H54 (cell line): ENCODE measurements around the gene SPRYD3.
"Not testable (repeated sequence)": the region's sequence is repeated elsewhere in the genome, so short reads cannot be mapped to it uniquely, and the experiment has no call there.

Experiments used
- DNase-seq: peaks from one replicate; pipeline ENCODE4 v3.0.0; 2011; ENCODE audit warnings: low spot score, mixed read lengths; ENCODE audit not compliant: insufficient read length
- FAIRE-seq: peaks from 3 replicates; lab custom pipeline; 2011; peaks lifted over from hg19 to GRCh38; lab: Jason Lieb, UNC
- POLR2A ChIP-seq: IDR thresholded peaks from 2 replicates; pipeline ENCODE4 v1.6.1; 2011; ENCODE audit warnings: low read depth, mild to moderate bottlenecking, low read length

The SPRYD3 gene

GRCh38 chr12:53097207-53097563, 18.0 kb upstream of the SPRYD3 start:
- no peak for TF ChIP-seq POLR2A
- DNase-seq (no peak), FAIRE-seq (no peak)

GRCh38 chr12:53096759-53097158, 17.6 kb upstream of the SPRYD3 start:
- DNase-seq (no peak), FAIRE-seq (no peak)
- TF ChIP-seq POLR2A, result no peak

DNA sequence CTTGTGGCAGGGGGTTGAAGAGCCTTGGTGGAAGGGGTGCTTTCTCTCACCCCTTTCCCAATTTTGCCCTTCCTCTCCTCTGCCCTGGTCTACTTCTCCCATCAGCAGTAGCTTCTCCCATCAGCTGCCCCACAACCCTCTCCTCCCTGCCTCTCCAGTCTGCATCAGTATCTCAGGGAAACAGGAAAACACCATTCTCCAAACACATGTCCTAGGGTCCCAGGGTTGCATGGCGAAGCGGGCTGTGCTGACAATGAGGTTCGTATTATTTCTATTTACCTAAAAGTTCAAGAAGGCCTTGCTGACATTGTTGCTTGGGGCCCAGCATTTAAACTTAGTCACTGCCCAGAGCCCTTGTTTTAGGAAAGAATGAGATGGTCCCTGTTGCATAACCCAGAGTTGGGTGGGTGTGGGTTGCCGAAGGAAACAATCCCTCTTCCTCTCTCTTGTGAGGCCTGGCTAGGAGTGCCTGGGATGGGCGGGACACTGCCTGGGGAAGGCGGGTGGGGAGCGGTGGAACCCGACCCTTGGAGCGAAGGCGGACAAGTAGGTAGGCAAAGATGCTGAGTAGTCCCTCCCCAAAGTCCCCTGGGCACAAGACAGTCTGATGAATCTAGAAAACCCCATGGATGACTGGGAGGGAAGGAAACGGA, 17.0 kb upstream of the SPRYD3 start:
- no peak for TF ChIP-seq POLR2A
- no peak for FAIRE-seq
- no peak for DNase-seq

- not testable (repeated sequence) for FAIRE-seq, DNase-seq
Measured at GRCh38 chr12:53095596-53095895, 16.4 kb upstream of the SPRYD3 start.

GRCh38 chr12:53094796-53095595, 15.8 kb upstream of the SPRYD3 start:
- FAIRE-seq, result not testable (repeated sequence)

DNA sequence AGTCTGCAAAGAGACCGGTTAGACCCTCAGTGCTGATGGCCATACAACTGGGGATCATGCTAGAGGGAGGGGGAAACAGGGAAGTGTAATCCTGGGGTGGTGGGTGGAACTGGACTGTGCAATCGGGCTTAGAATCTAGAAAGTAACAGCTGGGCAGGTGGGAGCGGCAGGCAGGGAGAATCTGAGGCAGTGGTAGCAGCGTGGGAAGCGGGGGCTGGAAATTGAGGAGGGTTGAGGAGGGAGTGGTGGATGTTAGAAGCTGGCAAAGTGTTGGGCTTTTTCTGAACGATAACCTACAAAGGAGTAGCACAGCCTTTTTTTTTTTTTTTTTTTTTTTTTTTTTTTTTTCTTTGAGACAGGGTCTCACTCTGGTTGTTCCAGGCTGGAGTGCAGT, 15.2 kb upstream of the SPRYD3 start:
- TF ChIP-seq POLR2A, result no peak
- no peak for DNase-seq

More at GRCh38 chr12:53094796-53095595, 15.8 kb upstream of the SPRYD3 start:
- not testable (repeated sequence) for DNase-seq

GRCh38 chr12:53093777-53094393, 14.7 kb upstream of the SPRYD3 start:
- no peak for TF ChIP-seq POLR2A
- DNase-seq (no peak), FAIRE-seq (no peak)

More for the DNA sequence above, 15.2 kb upstream of the SPRYD3 start:
- FAIRE-seq, result no peak

DNA sequence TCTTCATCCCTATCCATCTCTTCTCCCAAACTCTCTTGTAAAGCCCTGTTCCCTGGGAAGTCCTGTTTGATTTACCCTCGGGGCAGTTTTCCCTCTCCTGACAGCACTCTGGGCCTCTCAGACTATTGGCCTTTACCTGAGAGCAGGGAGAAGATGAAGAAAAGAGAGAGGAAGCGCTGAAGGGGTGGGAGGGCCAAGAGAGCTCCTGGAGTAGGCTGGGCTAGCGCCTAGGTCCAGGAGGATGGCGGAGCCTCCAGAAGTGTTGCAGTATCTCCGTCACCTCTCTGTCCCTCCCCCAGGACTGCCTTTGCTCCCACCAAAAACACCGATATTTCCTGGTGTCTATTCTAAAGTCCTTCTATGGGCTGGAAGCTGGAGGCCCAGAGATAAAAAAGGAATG, 12.6 kb upstream of the SPRYD3 start:
- TF ChIP-seq POLR2A, result no peak
- no peak for DNase-seq
- FAIRE-seq, result no peak

DNA sequence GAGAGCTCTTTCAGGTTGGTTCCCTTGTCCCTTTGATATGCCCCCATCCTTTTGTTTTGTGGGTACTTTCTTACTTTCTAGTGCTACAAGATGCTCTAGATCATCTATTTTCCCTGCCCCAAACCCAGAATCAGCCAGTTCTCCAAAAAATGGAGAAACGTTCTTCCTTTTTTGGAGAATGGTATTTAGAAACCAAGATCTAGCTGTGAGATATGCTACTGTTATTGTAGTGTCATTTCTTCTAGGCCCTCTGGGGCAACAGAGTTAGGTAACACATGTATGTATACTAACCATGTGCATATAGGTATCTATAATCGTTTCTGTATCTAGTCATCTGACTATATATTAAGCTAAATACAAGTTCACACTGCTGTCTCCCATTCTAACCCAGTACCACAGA, 11.4 kb upstream of the SPRYD3 start:
- FAIRE-seq (no peak), DNase-seq (no peak)
- TF ChIP-seq POLR2A, result no peak

DNA sequence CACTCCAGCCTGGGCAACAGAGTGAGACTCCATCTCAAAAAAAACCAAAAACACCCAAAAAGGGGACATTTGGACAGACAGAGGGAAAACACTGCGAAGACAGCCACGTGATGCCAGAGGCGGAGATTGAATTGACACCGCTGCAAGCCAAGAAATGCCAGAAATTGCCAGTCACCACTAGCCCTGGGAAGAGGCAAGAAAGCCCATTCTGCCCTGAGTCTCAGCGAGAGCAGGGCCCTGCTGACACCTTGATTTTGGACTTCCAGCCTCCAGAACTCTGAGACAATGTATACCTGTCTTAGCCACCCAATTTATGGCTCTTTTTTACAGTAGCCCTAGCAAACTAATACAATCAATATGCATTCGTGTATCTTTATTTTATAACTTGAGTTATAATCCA, 10.9 kb upstream of the SPRYD3 start:
- FAIRE-seq (no peak), DNase-seq (no peak)
- no peak for TF ChIP-seq POLR2A

DNA sequence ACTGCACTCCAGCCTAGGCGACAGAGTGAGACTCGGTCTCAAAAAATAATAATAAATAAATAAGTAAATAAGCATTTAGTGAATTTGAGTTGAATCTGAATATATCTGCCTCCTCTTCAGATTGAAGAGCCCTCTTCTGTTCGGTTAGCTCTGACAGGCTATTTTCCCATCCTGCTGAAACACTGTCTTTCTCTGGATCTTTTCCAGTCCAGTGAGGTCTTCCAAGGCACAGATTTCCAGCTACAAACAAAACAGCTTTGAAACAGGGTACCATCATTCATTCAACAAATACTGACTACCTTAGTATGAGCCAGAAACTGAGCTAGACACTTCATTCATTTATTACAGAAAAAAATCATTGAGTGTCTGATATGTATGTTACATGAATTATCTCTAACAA, 7.2 kb upstream of the SPRYD3 start:
- no peak for DNase-seq
- no peak for TF ChIP-seq POLR2A
- FAIRE-seq, result no peak

DNA sequence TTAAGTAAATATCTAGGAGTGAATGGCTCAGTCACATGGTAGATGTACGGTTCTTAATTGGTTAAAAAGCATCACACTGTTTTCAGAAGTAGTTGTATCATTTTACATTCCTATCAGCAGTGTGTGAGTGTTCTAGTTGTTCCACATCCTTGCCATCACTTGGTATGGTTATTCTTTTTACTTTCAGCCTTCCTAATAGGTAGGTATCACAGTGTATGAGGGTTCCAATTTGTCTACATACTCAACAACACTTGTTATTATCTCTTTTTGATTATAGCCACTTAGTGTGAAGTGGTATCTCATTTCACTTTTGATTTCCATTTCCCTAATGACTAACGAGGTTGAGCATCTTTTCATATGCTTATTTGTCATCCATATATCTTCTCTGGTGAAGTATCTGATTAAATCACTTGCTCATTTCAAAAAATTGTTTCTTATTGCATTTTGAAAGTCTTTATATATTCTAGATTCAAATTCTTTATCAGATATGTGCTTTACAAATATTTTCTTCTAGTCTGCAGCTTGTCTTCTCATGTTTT, 3.5 kb upstream of the SPRYD3 start:
- TF ChIP-seq POLR2A, result no peak
- no peak for FAIRE-seq
- no peak for DNase-seq

- FAIRE-seq (no peak), DNase-seq (no peak)
- peak; percentile 67 for TF ChIP-seq POLR2A
Measured at GRCh38 chr12:53078425-53079225, 565 bp downstream of the SPRYD3 start.

GRCh38 chr12:53077030-53077429, 2.2 kb downstream of the SPRYD3 start:
- no peak for TF ChIP-seq POLR2A
- FAIRE-seq, result no peak
- DNase-seq, result no peak

DNA sequence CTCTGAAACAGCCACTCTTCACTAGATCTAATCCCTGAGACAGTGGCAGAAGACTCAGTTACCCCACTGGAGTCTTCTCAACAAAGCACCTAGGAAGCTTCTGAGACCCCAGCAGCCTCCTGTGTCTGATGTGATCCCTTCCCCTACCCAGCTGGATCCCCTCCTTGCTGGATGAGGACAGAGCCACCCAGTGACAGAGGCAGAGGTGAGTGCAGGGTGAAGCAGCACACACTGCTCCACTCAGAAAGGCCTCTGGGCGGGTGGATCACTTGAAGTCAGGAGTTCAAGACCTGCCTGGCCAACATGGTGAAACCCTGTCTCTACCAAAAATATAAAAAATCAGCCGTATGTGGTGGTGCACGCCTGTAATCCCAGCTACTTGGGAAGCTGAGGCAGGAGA, 2.7 kb downstream of the SPRYD3 start:
- FAIRE-seq (no peak), DNase-seq (no peak)
- TF ChIP-seq POLR2A, result no peak
